Stimulated activated naive B cell treated with anti-CD40 and anti-IgM and Interleukin-4, amounts not matched to agents 10 μg/mL and 1 μg/mL and 100 μg/mL, for 72 hours (primary cell): ENCODE measurements around the gene ATIC.

Experiments used
- ATAC-seq, 2 donors: fragments of 150-1000 bp; cut with Tn5 transposase; replicated peaks; 2 replicates each; pipeline ENCODE4 v1.10.0; 2021; ENCODE audit warnings: moderate library complexity in 1 of 2
- DNase-seq: peaks from one replicate; pipeline ENCODE4 v3.0.0; 2021
- H3K27ac Mint-ChIP-seq: one replicate; pipeline ENCODE4 v1.8.0; 2022; ENCODE audit warnings: mild to moderate bottlenecking, mixed read lengths
- H3K27me3 Mint-ChIP-seq, 2 donors: one replicate each; pipeline ENCODE4 v1.8.0; 2022; ENCODE audit warnings: mixed read lengths in 2 of 2
- H3K36me3 Mint-ChIP-seq, 2 donors: one replicate each; pipeline ENCODE4 v1.8.0; 2022; ENCODE audit warnings: mixed read lengths in 2 of 2, mild to moderate bottlenecking in 1 of 2
- H3K4me1 Mint-ChIP-seq, 2 donors: one replicate each; pipeline ENCODE4 v1.8.0; 2022; ENCODE audit warnings: mixed read lengths in 2 of 2, mild to moderate bottlenecking in 1 of 2
- H3K4me3 Mint-ChIP-seq, 2 donors: one replicate each; pipeline ENCODE4 v1.8.0; 2022; ENCODE audit warnings: mild to moderate bottlenecking in 2 of 2, mixed read lengths in 2 of 2, moderate library complexity in 1 of 2
- H3K9me3 Mint-ChIP-seq, 2 donors: one replicate each; pipeline ENCODE4 v1.8.0; 2022; ENCODE audit warnings: mixed read lengths in 2 of 2, mild to moderate bottlenecking in 1 of 2

ATIC gene

GRCh38 chr2:215382480-215382879, 70.6 kb downstream of the ATIC start:
- H3K9me3 Mint-ChIP-seq, result no peaks in the 10 kb centered on the region
- no peak overlapping the region for H3K27ac Mint-ChIP-seq
- no peaks in the 10 kb centered on the region for H3K4me1 Mint-ChIP-seq
- peaks cover under 1 to 5% of the 10 kb centered on the region in 2 donors for H3K36me3 Mint-ChIP-seq
- DNase-seq, result no peak
- no peak overlapping the region for H3K4me3 Mint-ChIP-seq
- no peaks in the 10 kb centered on the region for H3K27me3 Mint-ChIP-seq
- no peak for ATAC-seq

- no peak for ATAC-seq
- Mint-ChIP-seq H3K4me1 (no peaks in the 10 kb centered on the region), H3K36me3 (peaks cover 0 to 5% of the 10 kb centered on the region in 2 donors)
Observed at GRCh38 chr2:215383652-215384279, 71.9 kb downstream of the ATIC start.

GRCh38 chr2:215384710-215385109, 72.9 kb downstream of the ATIC start:
- no peaks in the 10 kb centered on the region for H3K27me3 Mint-ChIP-seq

More at GRCh38 chr2:215383652-215384279, 71.9 kb downstream of the ATIC start:
- Mint-ChIP-seq H3K27me3 (no peaks in the 10 kb centered on the region), H3K9me3 (no peaks in the 10 kb centered on the region), H3K4me3 (no peak overlapping the region), H3K27ac (no peak overlapping the region)
- no peak for DNase-seq

GRCh38 chr2:215386566-215386965, 74.7 kb downstream of the ATIC start:
- H3K27me3 Mint-ChIP-seq, result no peaks in the 10 kb centered on the region
- no peak overlapping the region for H3K27ac Mint-ChIP-seq
- ATAC-seq (no peak), DNase-seq (no peak)
- H3K9me3 Mint-ChIP-seq, result peaks cover under 1 to 2% of the 10 kb centered on the region in 2 donors
- no peak overlapping the region for H3K4me3 Mint-ChIP-seq
- H3K4me1 Mint-ChIP-seq, result peaks cover 4 to 9% of the 10 kb centered on the region in 2 donors
- H3K36me3 Mint-ChIP-seq, result peaks cover 0 to 5% of the 10 kb centered on the region in 2 donors

More at GRCh38 chr2:215384710-215385109, 72.9 kb downstream of the ATIC start:
- no peaks in the 10 kb centered on the region for H3K9me3 Mint-ChIP-seq
- ATAC-seq, result no peak
- no peak for DNase-seq
- H3K4me1 Mint-ChIP-seq, result no peaks in the 10 kb centered on the region
- peaks cover 0 to 5% of the 10 kb centered on the region in 2 donors for H3K36me3 Mint-ChIP-seq
- no peak overlapping the region for H3K27ac Mint-ChIP-seq
- no peak overlapping the region for H3K4me3 Mint-ChIP-seq

- H3K4me3 Mint-ChIP-seq, result no peak overlapping the region
- peaks cover 0 to 5% of the 10 kb centered on the region in 2 donors for H3K36me3 Mint-ChIP-seq
- no peak overlapping the region for H3K27ac Mint-ChIP-seq
- ATAC-seq (no peak), DNase-seq (no peak)
- H3K27me3 Mint-ChIP-seq, result no peaks in the 10 kb centered on the region
- peaks cover 4 to 12% of the 10 kb centered on the region in 2 donors for H3K4me1 Mint-ChIP-seq
- peaks cover 1 to 3% of the 10 kb centered on the region in 2 donors for H3K9me3 Mint-ChIP-seq
Observed at GRCh38 chr2:215388002-215388728, 76.3 kb downstream of the ATIC start.

- Mint-ChIP-seq H3K4me1 (peaks cover 4 to 12% of the 10 kb centered on the region in 2 donors), H3K27me3 (peaks cover 0 to 8% of the 10 kb centered on the region in 2 donors), H3K4me3 (no peak overlapping the region), H3K9me3 (peaks cover 1 to 3% of the 10 kb centered on the region in 2 donors), H3K27ac (no peak overlapping the region), H3K36me3 (peaks cover 0 to 5% of the 10 kb centered on the region in 2 donors)
- no peak for ATAC-seq
- DNase-seq, result no peak
Observed at GRCh38 chr2:215390550-215390913, 78.7 kb downstream of the ATIC start.

GRCh38 chr2:215391531-215391930, 79.7 kb downstream of the ATIC start:
- H3K36me3 Mint-ChIP-seq, result peaks cover 0 to under 1% of the 10 kb centered on the region in 2 donors
- peak overlapping the region; percentile 53 for H3K27ac Mint-ChIP-seq

GRCh38 chr2:215392164-215392563, 80.3 kb downstream of the ATIC start:
- ATAC-seq (no peak), DNase-seq (no peak)
- Mint-ChIP-seq H3K27me3 (peaks cover 0 to 12% of the 10 kb centered on the region in 2 donors), H3K4me3 (no peak overlapping the region), H3K36me3 (no peaks in the 10 kb centered on the region), H3K4me1 (peaks cover 4 to 12% of the 10 kb centered on the region in 2 donors), H3K27ac (no peak overlapping the region), H3K9me3 (peaks cover 1 to 3% of the 10 kb centered on the region in 2 donors)

More at GRCh38 chr2:215391531-215391930, 79.7 kb downstream of the ATIC start:
- no peak overlapping the region for H3K4me3 Mint-ChIP-seq
- peaks cover 4 to 12% of the 10 kb centered on the region in 2 donors for H3K4me1 Mint-ChIP-seq
- DNase-seq (no peak), ATAC-seq (no peak)
- H3K9me3 Mint-ChIP-seq, result peaks cover 1 to 3% of the 10 kb centered on the region in 2 donors
- peaks cover 0 to 12% of the 10 kb centered on the region in 2 donors for H3K27me3 Mint-ChIP-seq

- H3K9me3 Mint-ChIP-seq, result peaks cover 1 to 3% of the 10 kb centered on the region in 2 donors
- ATAC-seq (no peak), DNase-seq (no peak)
- H3K27ac Mint-ChIP-seq, result no peak overlapping the region
- peaks cover 0 to 12% of the 10 kb centered on the region in 2 donors for H3K27me3 Mint-ChIP-seq
- no peaks in the 10 kb centered on the region for H3K36me3 Mint-ChIP-seq
- H3K4me1 Mint-ChIP-seq, result peaks cover 4 to 12% of the 10 kb centered on the region in 2 donors
- no peak overlapping the region for H3K4me3 Mint-ChIP-seq
Observed at GRCh38 chr2:215392687-215393270, 80.9 kb downstream of the ATIC start.

GRCh38 chr2:215394102-215394805, 82.4 kb downstream of the ATIC start:
- Mint-ChIP-seq H3K27ac (no peak overlapping the region), H3K9me3 (peaks cover 1 to 3% of the 10 kb centered on the region in 2 donors), H3K27me3 (peaks cover 0 to 12% of the 10 kb centered on the region in 2 donors), H3K4me1 (peaks cover 4 to 12% of the 10 kb centered on the region in 2 donors), H3K36me3 (no peaks in the 10 kb centered on the region), H3K4me3 (no peak overlapping the region)
- DNase-seq, result no peak
- no peak for ATAC-seq

GRCh38 chr2:215395687-215396460, 84.0 kb downstream of the ATIC start:
- Mint-ChIP-seq H3K27ac (no peak overlapping the region), H3K36me3 (no peaks in the 10 kb centered on the region), H3K9me3 (peaks cover 1 to 3% of the 10 kb centered on the region in 2 donors), H3K4me1 (peaks cover 3 to 9% of the 10 kb centered on the region in 2 donors), H3K4me3 (no peak overlapping the region), H3K27me3 (peaks cover 0 to 12% of the 10 kb centered on the region in 2 donors)
- ATAC-seq (no peak), DNase-seq (no peak)

GRCh38 chr2:215396595-215397313, 84.9 kb downstream of the ATIC start:
- ATAC-seq (no peak), DNase-seq (no peak)
- Mint-ChIP-seq H3K36me3 (no peaks in the 10 kb centered on the region), H3K27ac (no peak overlapping the region), H3K4me1 (peaks cover 0 to under 1% of the 10 kb centered on the region in 2 donors), H3K9me3 (no peaks in the 10 kb centered on the region), H3K27me3 (peaks cover 0 to 12% of the 10 kb centered on the region in 2 donors), H3K4me3 (no peak overlapping the region)
